ENCODE measurements around the gene ELMO2.

The ELMO2 gene

GRCh38 chr20:46423882-46424482 lies 17.6 kb upstream of the ELMO2 start:
- Histone ChIP-seq H3K4me3 (ENCODE audit: low read depth, low read length) (no peak overlapping the region), H3K9ac (ENCODE audit: low read depth, low read length) (no peak overlapping the region), H3K4me1 (ENCODE audit: control insufficient read depth, insufficient read depth, low read length) (peaks cover 7% of the 10 kb centered on the region), H3K9me3 (ENCODE audit: control insufficient read depth, insufficient read depth, low read length) (no peaks in the 10 kb centered on the region), H3K36me3 (ENCODE audit: control insufficient read depth, insufficient read depth, low read length) (no peaks in the 10 kb centered on the region), H3K27me3 (ENCODE audit: control insufficient read depth, insufficient read depth, low read length) (no peaks in the 10 kb centered on the region)

- Histone ChIP-seq H3K9ac (ENCODE audit: low read depth, low read length) (no peak overlapping the region), H3K4me1 (ENCODE audit: control insufficient read depth, insufficient read depth, low read length) (peaks cover 7% of the 10 kb centered on the region), H3K4me3 (ENCODE audit: low read depth, low read length) (no peak overlapping the region), H3K36me3 (ENCODE audit: control insufficient read depth, insufficient read depth, low read length) (no peaks in the 10 kb centered on the region), H3K27me3 (ENCODE audit: control insufficient read depth, insufficient read depth, low read length) (no peaks in the 10 kb centered on the region), H3K9me3 (ENCODE audit: control insufficient read depth, insufficient read depth, low read length) (no peaks in the 10 kb centered on the region)
Observed at GRCh38 chr20:46423342-46423741, 16.9 kb upstream of the ELMO2 start.

GRCh38 chr20:46420878-46421277 lies 14.5 kb upstream of the ELMO2 start:
- H3K9ac ChIP-seq (ENCODE audit: low read depth, low read length), result no peak overlapping the region
- no peak overlapping the region for H3K4me3 ChIP-seq (ENCODE audit: low read depth, low read length)
- no peaks in the 10 kb centered on the region for H3K27me3 ChIP-seq (ENCODE audit: control insufficient read depth, insufficient read depth, low read length)
- no peaks in the 10 kb centered on the region for H3K9me3 ChIP-seq (ENCODE audit: control insufficient read depth, insufficient read depth, low read length)
- H3K36me3 ChIP-seq (ENCODE audit: control insufficient read depth, insufficient read depth, low read length), result no peaks in the 10 kb centered on the region
- peaks cover 7% of the 10 kb centered on the region for H3K4me1 ChIP-seq (ENCODE audit: control insufficient read depth, insufficient read depth, low read length)

- Histone ChIP-seq H3K27me3 (ENCODE audit: control insufficient read depth, insufficient read depth, low read length) (no peaks in the 10 kb centered on the region), H3K9ac (ENCODE audit: low read depth, low read length) (no peak overlapping the region), H3K4me3 (ENCODE audit: low read depth, low read length) (no peak overlapping the region), H3K9me3 (ENCODE audit: control insufficient read depth, insufficient read depth, low read length) (no peaks in the 10 kb centered on the region), H3K4me1 (ENCODE audit: control insufficient read depth, insufficient read depth, low read length) (peaks cover 7% of the 10 kb centered on the region), H3K36me3 (ENCODE audit: control insufficient read depth, insufficient read depth, low read length) (no peaks in the 10 kb centered on the region)
Observed at GRCh38 chr20:46419882-46420281, 13.5 kb upstream of the ELMO2 start.

GRCh38 chr20:46416839-46417238 lies 10.4 kb upstream of the ELMO2 start:
- H3K4me3 ChIP-seq (ENCODE audit: low read depth, low read length), result no peak overlapping the region
- no peaks in the 10 kb centered on the region for H3K9me3 ChIP-seq (ENCODE audit: control insufficient read depth, insufficient read depth, low read length)
- no peak overlapping the region for H3K9ac ChIP-seq (ENCODE audit: low read depth, low read length)
- no peaks in the 10 kb centered on the region for H3K36me3 ChIP-seq (ENCODE audit: control insufficient read depth, insufficient read depth, low read length)
- H3K4me1 ChIP-seq (ENCODE audit: control insufficient read depth, insufficient read depth, low read length), result no peaks in the 10 kb centered on the region
- H3K27me3 ChIP-seq (ENCODE audit: control insufficient read depth, insufficient read depth, low read length), result no peaks in the 10 kb centered on the region

GRCh38 chr20:46416421-46416820 lies 10.0 kb upstream of the ELMO2 start:
- Histone ChIP-seq H3K4me1 (ENCODE audit: control insufficient read depth, insufficient read depth, low read length) (no peaks in the 10 kb centered on the region), H3K9me3 (ENCODE audit: control insufficient read depth, insufficient read depth, low read length) (no peaks in the 10 kb centered on the region), H3K9ac (ENCODE audit: low read depth, low read length) (no peak overlapping the region), H3K4me3 (ENCODE audit: low read depth, low read length) (no peak overlapping the region), H3K36me3 (ENCODE audit: control insufficient read depth, insufficient read depth, low read length) (no peaks in the 10 kb centered on the region), H3K27me3 (ENCODE audit: control insufficient read depth, insufficient read depth, low read length) (no peaks in the 10 kb centered on the region)

GRCh38 chr20:46415773-46416172 lies 9.4 kb upstream of the ELMO2 start:
- no peak overlapping the region for H3K4me3 ChIP-seq (ENCODE audit: low read depth, low read length)

GRCh38 chr20:46414608-46415007 lies 8.2 kb upstream of the ELMO2 start:
- Histone ChIP-seq H3K27me3 (ENCODE audit: control insufficient read depth, insufficient read depth, low read length) (no peaks in the 10 kb centered on the region), H3K4me3 (ENCODE audit: low read depth, low read length) (no peak overlapping the region), H3K36me3 (ENCODE audit: control insufficient read depth, insufficient read depth, low read length) (no peaks in the 10 kb centered on the region), H3K9ac (ENCODE audit: low read depth, low read length) (no peak overlapping the region), H3K4me1 (ENCODE audit: control insufficient read depth, insufficient read depth, low read length) (no peaks in the 10 kb centered on the region), H3K9me3 (ENCODE audit: control insufficient read depth, insufficient read depth, low read length) (no peaks in the 10 kb centered on the region)

More at GRCh38 chr20:46415773-46416172, 9.4 kb upstream of the ELMO2 start:
- Histone ChIP-seq H3K9ac (ENCODE audit: low read depth, low read length) (no peak overlapping the region), H3K4me1 (ENCODE audit: control insufficient read depth, insufficient read depth, low read length) (no peaks in the 10 kb centered on the region), H3K36me3 (ENCODE audit: control insufficient read depth, insufficient read depth, low read length) (no peaks in the 10 kb centered on the region), H3K9me3 (ENCODE audit: control insufficient read depth, insufficient read depth, low read length) (no peaks in the 10 kb centered on the region), H3K27me3 (ENCODE audit: control insufficient read depth, insufficient read depth, low read length) (no peaks in the 10 kb centered on the region)

- Histone ChIP-seq H3K27me3 (ENCODE audit: control insufficient read depth, insufficient read depth, low read length) (peaks cover 11% of the 10 kb centered on the region), H3K4me1 (ENCODE audit: control insufficient read depth, insufficient read depth, low read length) (no peaks in the 10 kb centered on the region), H3K36me3 (ENCODE audit: control insufficient read depth, insufficient read depth, low read length) (no peaks in the 10 kb centered on the region), H3K4me3 (ENCODE audit: low read depth, low read length) (no peak overlapping the region), H3K9me3 (ENCODE audit: control insufficient read depth, insufficient read depth, low read length) (no peaks in the 10 kb centered on the region), H3K9ac (ENCODE audit: low read depth, low read length) (no peak overlapping the region)
Observed at GRCh38 chr20:46411637-46412036, 5.2 kb upstream of the ELMO2 start.

GRCh38 chr20:46408281-46408731 lies 1.9 kb upstream of the ELMO2 start:
- no peaks in the 10 kb centered on the region for H3K9me3 ChIP-seq (ENCODE audit: control insufficient read depth, insufficient read depth, low read length)
- no peaks in the 10 kb centered on the region for H3K36me3 ChIP-seq (ENCODE audit: control insufficient read depth, insufficient read depth, low read length)
- peaks cover 11% of the 10 kb centered on the region for H3K27me3 ChIP-seq (ENCODE audit: control insufficient read depth, insufficient read depth, low read length)
- H3K9ac ChIP-seq (ENCODE audit: low read depth, low read length), result no peak overlapping the region
- no peaks in the 10 kb centered on the region for H3K4me1 ChIP-seq (ENCODE audit: control insufficient read depth, insufficient read depth, low read length)
- H3K4me3 ChIP-seq (ENCODE audit: low read depth, low read length), result no peak overlapping the region

GRCh38 chr20:46407671-46407996 lies 1.2 kb upstream of the ELMO2 start:
- Histone ChIP-seq H3K9me3 (ENCODE audit: control insufficient read depth, insufficient read depth, low read length) (no peaks in the 10 kb centered on the region), H3K9ac (ENCODE audit: low read depth, low read length) (no peak overlapping the region), H3K36me3 (ENCODE audit: control insufficient read depth, insufficient read depth, low read length) (no peaks in the 10 kb centered on the region), H3K4me1 (ENCODE audit: control insufficient read depth, insufficient read depth, low read length) (no peaks in the 10 kb centered on the region), H3K27me3 (ENCODE audit: control insufficient read depth, insufficient read depth, low read length) (peaks cover 11% of the 10 kb centered on the region), H3K4me3 (ENCODE audit: low read depth, low read length) (no peak overlapping the region)

- Histone ChIP-seq H3K27me3 (ENCODE audit: control insufficient read depth, insufficient read depth, low read length) (peaks cover 11% of the 10 kb centered on the region), H3K36me3 (ENCODE audit: control insufficient read depth, insufficient read depth, low read length) (no peaks in the 10 kb centered on the region), H3K4me3 (ENCODE audit: low read depth, low read length) (peak overlapping the region; percentile 81), H3K9ac (ENCODE audit: low read depth, low read length) (peak overlapping the region; percentile 39), H3K4me1 (ENCODE audit: control insufficient read depth, insufficient read depth, low read length) (no peaks in the 10 kb centered on the region), H3K9me3 (ENCODE audit: control insufficient read depth, insufficient read depth, low read length) (no peaks in the 10 kb centered on the region)
Observed at GRCh38 chr20:46406986-46407670, 713 bp upstream of the ELMO2 start.

All from iPS-15b (cell line).